Measurements from ENCODE around the gene GPAM. TPM values are rescaled to one million over a fixed set of nuclear protein-coding genes. Genes with fewer than 3 reads are reported as not detected.

GPAM gene
- total and polyA plus RNA-seq, 9 of the 15 experiments (the other 6 are each of a cell fraction or from before 2014, with no cell fraction given): 3.5 to 7.5 (median 5.5) TPM

- H3K9me3 ChIP-seq (replicated peaks; ENCODE audit: control insufficient read depth, insufficient read depth, low read depth, low read length): no peaks in the 10 kb centered on the region
- in situ Hi-C loops (cut with MboI): no loop called here
- H3K9ac ChIP-seq (ENCODE audit: insufficient read depth in 1 of 2, low read depth in 2 of 2, low read length in 2 of 2): no peak overlapping the region
- no peak overlapping the region for H3K27ac ChIP-seq (ENCODE audit: extremely low read depth, low read depth, low read length)
- ChIA-PET CTCF (ENCODE audit: low intra/inter-chr PET ratio) (no interaction called here), POLR2A (no interaction called here)
- H3K4me3 ChIP-seq: no peak overlapping the region
- FAIRE-seq (no peak), ATAC-seq (no peak), DNase-seq (ENCODE audit: extremely low read depth in 1 of 4, low spot score in 3 of 4) (no peak)
- WGBS (ENCODE audit: insufficient coverage, low coverage, missing lambda C conversion rate): 3% methylated on average over 8 of the region's 9 CpGs
- no peaks in the 10 kb centered on the region for H4K20me1 ChIP-seq (replicated peaks; ENCODE audit: control insufficient read depth, insufficient read depth, low read length)
- TF ChIP-seq PHB2 (IDR thresholded peaks at IDR 0.05; ENCODE audit: low read depth) (no peak), TFE3 (CRISPR knock-in tag; IDR thresholded peaks at IDR 0.05) (peak; percentile 51)
- H3K4me1 ChIP-seq (replicated peaks in 1 of 2; ENCODE audit: control insufficient read depth in 2 of 2, insufficient read depth in 2 of 2, low read length in 2 of 2): no peaks in the 10 kb centered on the region
- intact Hi-C loops (cut with micrococcal nuclease): no loop called here
- H3K36me3 ChIP-seq (ENCODE audit: control insufficient read depth, insufficient read depth, low read length): no peaks in the 10 kb centered on the region
- H2AFZ ChIP-seq (ENCODE audit: low read depth, low read length): no peak overlapping the region
- H3K27me3 ChIP-seq (ENCODE audit: control insufficient read depth in 2 of 2, insufficient read depth in 2 of 2, low read length in 2 of 2): peaks cover 0 to 12% of the 10 kb centered on the region in 2 experiments; a peak in 2 of 5 replicates
- no peaks in the 10 kb centered on the region for H3K9me1 ChIP-seq (ENCODE audit: control insufficient read depth, insufficient read depth, low read length)
- no peaks in the 10 kb centered on the region for H3K79me2 ChIP-seq (ENCODE audit: control insufficient read depth, insufficient read depth, low read length)
- no peak overlapping the region for H3K4me2 ChIP-seq (ENCODE audit: insufficient read depth, low read length)
- no TSS peak for BruUV-seq (replicated peaks)
These were observed 48.2 kb upstream of the GPAM start for GRCh38 chr10:112231602-112232400.

Data from K562 (cell line).